Measurements from ENCODE around the gene PCK1. TPM values are rescaled to one million over a fixed set of nuclear protein-coding genes. Genes with fewer than 3 reads are reported as not detected.
A peak's percentile ranks its signal among the peaks of the same experiment; 100 is the strongest.

Gene PCK1
- total and polyA plus RNA-seq, 2 of the 13 experiments (the other 11 are each of a cell fraction or from before 2014, with no cell fraction given), result 6.5 to 12.6 TPM

- TF ChIP-seq HNF1B (CRISPR knock-in tag; IDR thresholded peaks at IDR 0.05), result 0 out of 2 replicates have a peak, but pooled peaks have one; percentile 35
- TF ChIP-seq PAXIP1 (CRISPR knock-in tag; conservative IDR thresholded peaks at IDR 0.05), result peak; percentile 69
- TF ChIP-seq PLSCR1 (CRISPR knock-in tag; IDR thresholded peaks at IDR 0.05; ENCODE audit: borderline replicate concordance), result no peak
- TF ChIP-seq SOX13 (IDR thresholded peaks at IDR 0.05), result no peak
- peak; percentile 32 to 47; a peak in 1 of 4 replicates for TF ChIP-seq SOX13 (CRISPR knock-in tag; conservative IDR thresholded peaks at IDR 0.05 in 1 of 2, IDR thresholded peaks at IDR 0.05 in 1 of 2)
- peak; percentile 7; the same call in 1 of the 2 replicates for TF ChIP-seq CEBPB (IDR thresholded peaks at IDR 0.05; ENCODE audit: borderline replicate concordance, low read depth, low read length)
- peak; percentile 42 for TF ChIP-seq TEAD3 (CRISPR knock-in tag; optimal IDR thresholded peaks at IDR 0.05; ENCODE audit: borderline replicate concordance)
- no peak for TF ChIP-seq TAF1 (CRISPR knock-in tag; IDR thresholded peaks at IDR 0.05)
- TF ChIP-seq BCL6 (CRISPR knock-in tag; IDR thresholded peaks at IDR 0.05), result peak; percentile 58
- no peak for TF ChIP-seq REPIN1 (CRISPR knock-in tag; IDR thresholded peaks at IDR 0.05; ENCODE audit: borderline replicate concordance, low read depth)
- no peak for TF ChIP-seq ZNF747 (CRISPR knock-in tag; IDR thresholded peaks at IDR 0.05; ENCODE audit: borderline replicate concordance)
- no peak for TF ChIP-seq PCBP2 (optimal IDR thresholded peaks at IDR 0.05; ENCODE audit: low read depth, low read length, poor library complexity, severe bottlenecking)
- TF ChIP-seq ZBTB21 (CRISPR knock-in tag; IDR thresholded peaks at IDR 0.05), result peak; percentile 83; the same call in 1 of the 2 replicates
- 0 out of 2 replicates have a peak, but pooled peaks have one; percentile 41 for TF ChIP-seq ZNF543 (CRISPR knock-in tag; IDR thresholded peaks at IDR 0.05)
- no peak for TF ChIP-seq ZNF652 (CRISPR knock-in tag; IDR thresholded peaks at IDR 0.05; ENCODE audit: borderline replicate concordance, low read depth)
- no peak for TF ChIP-seq ZNF576 (CRISPR knock-in tag; IDR thresholded peaks at IDR 0.05)
- TF ChIP-seq MTERF4 (CRISPR knock-in tag; IDR thresholded peaks at IDR 0.05), result 0 out of 2 replicates have a peak, but pooled peaks have one; percentile 53
- no peak for TF ChIP-seq ZBTB43 (CRISPR knock-in tag; conservative IDR thresholded peaks at IDR 0.05)
- TF ChIP-seq ZNF333 (CRISPR knock-in tag; IDR thresholded peaks at IDR 0.05; ENCODE audit: borderline replicate concordance), result no peak
- TF ChIP-seq HIVEP1 (CRISPR knock-in tag; IDR thresholded peaks at IDR 0.05), result no peak
- peak; percentile 53 for TF ChIP-seq HMG20A (CRISPR knock-in tag; IDR thresholded peaks at IDR 0.05; ENCODE audit: borderline replicate concordance)
Observed at GRCh38 chr20:57555457-57556184, 5.3 kb upstream of the PCK1 start (continued).
